Stomach smooth muscle (tissue), 2 donors: ENCODE measurements around the gene NOD1.
"Not testable (repeated sequence)": the region's sequence is repeated elsewhere in the genome, so short reads cannot be mapped to it uniquely, and the experiment has no call there.

Experiments
- H3K27ac ChIP-seq: one replicate; pipeline ENCODE4 v1.7.0; 2013; ENCODE audit warnings: mild to moderate bottlenecking, low read length, inconsistent platforms
- H3K27me3 ChIP-seq, 2 donors: one replicate each; pipeline ENCODE4 v1.7.0; 2013; ENCODE audit warnings: low read length in 2 of 2; ENCODE audit not compliant: insufficient read depth in 2 of 2, control insufficient read depth in 1 of 2
- H3K36me3 ChIP-seq, 2 donors: one replicate each; pipeline ENCODE4 v1.7.0; 2013; ENCODE audit warnings: low read length in 2 of 2; ENCODE audit not compliant: control insufficient read depth in 2 of 2, insufficient read depth in 2 of 2
- H3K4me1 ChIP-seq: one replicate; pipeline ENCODE4 v1.7.0; 2013; ENCODE audit warnings: low read length; ENCODE audit not compliant: control insufficient read depth, insufficient read depth
- H3K4me3 ChIP-seq, 2 donors: one replicate each; pipeline ENCODE4 v1.7.0; 2013; ENCODE audit warnings: low read length in 2 of 2
- H3K9ac ChIP-seq, 2 donors: one replicate each; pipeline ENCODE4 v1.7.0; 2013; ENCODE audit warnings: low read length in 2 of 2, mild to moderate bottlenecking in 1 of 2
- H3K9me3 ChIP-seq, 2 donors: one replicate each; pipeline ENCODE4 v1.7.0; 2013; ENCODE audit warnings: low read length in 2 of 2; ENCODE audit not compliant: control insufficient read depth in 2 of 2
- donor health status: healthy.
- donor health status: Pancreatic carcinoma.

NOD1 gene

GRCh38 chr7:30503274-30504212 lies 25.0 kb upstream of the NOD1 start:
- Histone ChIP-seq H3K36me3 (no peaks in the 10 kb centered on the region), H3K4me3 (peak overlapping the region; percentile 88 to 98), H3K9ac (peak overlapping the region; percentile 80 to 87), H3K27ac (no peak overlapping the region), H3K9me3 (no peaks in the 10 kb centered on the region), H3K4me1 (peaks cover 19% of the 10 kb centered on the region), H3K27me3 (no peaks in the 10 kb centered on the region)

- Histone ChIP-seq H3K4me1 (peaks cover 19% of the 10 kb centered on the region), H3K27ac (no peak overlapping the region), H3K9ac (no peak overlapping the region), H3K9me3 (no peaks in the 10 kb centered on the region), H3K4me3 (peak overlapping the region in 1 of 2 donors; percentile 98), H3K27me3 (no peaks in the 10 kb centered on the region), H3K36me3 (peaks cover 0 to under 1% of the 10 kb centered on the region in 2 donors)
Measured at GRCh38 chr7:30502470-30503251, 24.1 kb upstream of the NOD1 start.

GRCh38 chr7:30501264-30501663 lies 22.7 kb upstream of the NOD1 start:
- no peaks in the 10 kb centered on the region for H3K27me3 ChIP-seq
- H3K9me3 ChIP-seq = no peaks in the 10 kb centered on the region

GRCh38 chr7:30493228-30493627 lies 14.6 kb upstream of the NOD1 start:
- Histone ChIP-seq H3K27ac (no peak overlapping the region), H3K4me3 (no peak overlapping the region), H3K27me3 (no peaks in the 10 kb centered on the region), H3K36me3 (peaks cover 2 to 4% of the 10 kb centered on the region in 2 donors), H3K9ac (no peak overlapping the region), H3K9me3 (no peaks in the 10 kb centered on the region), H3K4me1 (no peaks in the 10 kb centered on the region)

More at GRCh38 chr7:30501264-30501663, 22.7 kb upstream of the NOD1 start:
- Histone ChIP-seq H3K4me3 (no peak overlapping the region), H3K4me1 (peaks cover 19% of the 10 kb centered on the region), H3K27ac (no peak overlapping the region), H3K36me3 (peaks cover 2 to 3% of the 10 kb centered on the region in 2 donors), H3K9ac (no peak overlapping the region)

- H3K4me3 ChIP-seq = no peak overlapping the region
- H3K27ac ChIP-seq = no peak overlapping the region
- H3K9me3 ChIP-seq = no peaks in the 10 kb centered on the region
- H3K4me1 ChIP-seq = no peaks in the 10 kb centered on the region
- no peaks in the 10 kb centered on the region for H3K27me3 ChIP-seq
- peaks cover 0 to 2% of the 10 kb centered on the region in 2 donors for H3K36me3 ChIP-seq
- H3K9ac ChIP-seq = no peak overlapping the region
Measured at GRCh38 chr7:30491417-30491816, 12.8 kb upstream of the NOD1 start.

GRCh38 chr7:30487371-30487770 lies 8.8 kb upstream of the NOD1 start:
- no peak overlapping the region for H3K4me3 ChIP-seq
- no peak overlapping the region for H3K27ac ChIP-seq
- H3K9ac ChIP-seq = no peak overlapping the region

GRCh38 chr7:30485667-30486066 lies 7.1 kb upstream of the NOD1 start:
- no peaks in the 10 kb centered on the region for H3K36me3 ChIP-seq
- no peaks in the 10 kb centered on the region for H3K4me1 ChIP-seq
- H3K4me3 ChIP-seq = no peak overlapping the region
- no peaks in the 10 kb centered on the region for H3K9me3 ChIP-seq
- no peaks in the 10 kb centered on the region for H3K27me3 ChIP-seq
- H3K27ac ChIP-seq = no peak overlapping the region
- H3K9ac ChIP-seq = no peak overlapping the region

More at GRCh38 chr7:30487371-30487770, 8.8 kb upstream of the NOD1 start:
- H3K9me3 ChIP-seq = no peaks in the 10 kb centered on the region
- no peaks in the 10 kb centered on the region for H3K36me3 ChIP-seq
- no peaks in the 10 kb centered on the region for H3K4me1 ChIP-seq
- no peaks in the 10 kb centered on the region for H3K27me3 ChIP-seq

- not testable (repeated sequence) for H3K9ac ChIP-seq, H3K4me3 ChIP-seq, H3K36me3 ChIP-seq, H3K9me3 ChIP-seq, H3K27me3 ChIP-seq, H3K27ac ChIP-seq
- peaks cover 24% of the 10 kb centered on the region for H3K4me1 ChIP-seq
Measured at GRCh38 chr7:30481416-30481815, 2.8 kb upstream of the NOD1 start.

- Histone ChIP-seq H3K9me3 (no peaks in the 10 kb centered on the region), H3K27me3 (no peaks in the 10 kb centered on the region), H3K4me3 (peak overlapping the region; percentile 75 to 85), H3K4me1 (peaks cover 40% of the 10 kb centered on the region), H3K27ac (peak overlapping the region; percentile 87), H3K36me3 (no peaks in the 10 kb centered on the region), H3K9ac (peak overlapping the region; percentile 67 to 84)
Measured at GRCh38 chr7:30479202-30480120, 877 bp upstream of the NOD1 start.
